ENCODE data around the gene ARL6IP1. TPM values are rescaled to one million over a fixed set of nuclear protein-coding genes. Genes with fewer than 3 reads are reported as not detected.

The ARL6IP1 gene
- total and polyA plus RNA-seq, 2 of the 13 experiments (the other 11 are each of a cell fraction or from before 2014, with no cell fraction given): 263 to 373 TPM

DNA sequence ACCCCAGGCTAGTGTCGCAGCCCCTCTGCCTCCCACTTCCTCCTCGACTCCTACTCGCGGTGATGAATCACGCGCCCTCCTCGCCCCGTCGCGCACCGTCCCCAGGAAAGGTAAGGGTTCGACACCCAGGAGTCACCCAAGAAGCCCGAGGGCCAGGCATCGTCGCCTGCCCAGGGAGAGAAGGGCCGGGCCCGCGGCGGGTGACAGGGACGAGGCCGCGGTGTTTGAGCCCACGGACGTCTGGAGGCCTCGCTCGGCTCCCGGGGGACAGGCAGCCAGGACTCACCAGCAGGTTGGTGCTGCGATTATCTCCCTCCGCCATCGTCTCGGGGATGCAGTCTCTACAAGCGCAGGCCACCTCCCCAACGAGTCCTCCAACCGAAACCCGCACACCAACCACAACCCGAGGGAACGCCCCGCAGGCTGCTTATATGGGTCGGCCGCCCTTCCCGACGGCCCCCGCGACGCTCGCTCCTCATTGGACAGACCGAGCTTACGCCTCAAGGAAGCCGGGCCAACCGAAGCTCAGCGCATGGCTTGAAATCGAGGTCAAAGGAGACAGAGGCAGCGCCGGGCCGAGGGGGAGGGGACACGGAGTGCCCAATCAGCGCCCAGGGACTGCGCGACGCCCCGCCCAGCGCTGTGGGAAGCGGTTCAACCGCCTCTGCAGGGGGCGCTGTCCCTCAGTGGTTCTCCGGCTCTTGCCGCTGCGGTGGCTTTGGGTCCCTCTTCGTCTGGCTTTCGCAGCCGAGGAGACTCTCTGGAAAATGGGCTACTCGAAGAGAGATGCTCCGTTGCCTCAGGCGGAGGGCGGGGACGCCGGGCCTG is at the start of gene ARL6IP1 (continued):
- TF ChIP-seq ZNF205 (CRISPR knock-in tag; IDR thresholded peaks at IDR 0.05): peak; percentile 94
- TF ChIP-seq ZNF562 (CRISPR knock-in tag; IDR thresholded peaks at IDR 0.05; ENCODE audit: borderline replicate concordance): no peak; the same call in 1 of the 2 replicates
- TF ChIP-seq ZFP62 (CRISPR knock-in tag; IDR thresholded peaks at IDR 0.05): 0 out of 2 replicates have a peak, but pooled peaks have one; percentile 80
- peak; percentile 76; the same call in 1 of the 2 replicates for TF ChIP-seq ZNF644 (CRISPR knock-in tag; IDR thresholded peaks at IDR 0.05; ENCODE audit: low read depth)
- peak; percentile 99 for TF ChIP-seq SNAPC2 (CRISPR knock-in tag; IDR thresholded peaks at IDR 0.05)
- TF ChIP-seq MAFK (conservative IDR thresholded peaks at IDR 0.05 in 1 of 2, IDR thresholded peaks at IDR 0.05 in 1 of 2; ENCODE audit: low read length in 2 of 2): peak in 1 of 2 experiments; percentile 47; a peak in 3 of 4 replicates
- peak; percentile 91 for TF ChIP-seq TBX2 (CRISPR knock-in tag; IDR thresholded peaks at IDR 0.05; ENCODE audit: borderline replicate concordance)
- peak; percentile 9; the same call in 1 of the 2 replicates for TF ChIP-seq ZSCAN22 (CRISPR knock-in tag; IDR thresholded peaks at IDR 0.05)
- TF ChIP-seq GMEB2 (CRISPR knock-in tag; IDR thresholded peaks at IDR 0.05; ENCODE audit: low read depth): peak; percentile 65; the same call in 1 of the 2 replicates
- no peak for TF ChIP-seq FOXO4 (CRISPR knock-in tag; conservative IDR thresholded peaks at IDR 0.05)
- peak; percentile 88 for TF ChIP-seq TEAD2 (CRISPR knock-in tag; IDR thresholded peaks at IDR 0.05)
- TF ChIP-seq AHR (CRISPR knock-in tag; IDR thresholded peaks at IDR 0.05): peak; percentile 98
- no peak for TF ChIP-seq ZNF382 (CRISPR knock-in tag; IDR thresholded peaks at IDR 0.05; ENCODE audit: borderline replicate concordance)
- peak; percentile 90 for TF ChIP-seq HMG20B (CRISPR knock-in tag; conservative IDR thresholded peaks at IDR 0.05)
- TF ChIP-seq, protein P1, sequence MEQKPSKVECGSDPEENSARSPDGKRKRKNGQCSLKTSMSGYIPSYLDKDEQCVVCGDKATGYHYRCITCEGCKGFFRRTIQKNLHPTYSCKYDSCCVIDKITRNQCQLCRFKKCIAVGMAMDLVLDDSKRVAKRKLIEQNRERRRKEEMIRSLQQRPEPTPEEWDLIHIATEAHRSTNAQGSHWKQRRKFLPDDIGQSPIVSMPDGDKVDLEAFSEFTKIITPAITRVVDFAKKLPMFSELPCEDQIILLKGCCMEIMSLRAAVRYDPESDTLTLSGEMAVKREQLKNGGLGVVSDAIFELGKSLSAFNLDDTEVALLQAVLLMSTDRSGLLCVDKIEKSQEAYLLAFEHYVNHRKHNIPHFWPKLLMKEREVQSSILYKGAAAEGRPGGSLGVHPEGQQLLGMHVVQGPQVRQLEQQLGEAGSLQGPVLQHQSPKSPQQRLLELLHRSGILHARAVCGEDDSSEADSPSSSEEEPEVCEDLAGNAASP (CRISPR knock-in tag; IDR thresholded peaks at IDR 0.05; ENCODE audit: borderline replicate concordance): peak; percentile 90
- TF ChIP-seq ZBED4 (CRISPR knock-in tag; IDR thresholded peaks at IDR 0.05; ENCODE audit: borderline replicate concordance): peak; percentile 92
- peak; percentile 97 for TF ChIP-seq HOXA5 (CRISPR knock-in tag; IDR thresholded peaks at IDR 0.05)
- peak; percentile 85; the same call in 1 of the 2 replicates for TF ChIP-seq FLYWCH1 (CRISPR knock-in tag; IDR thresholded peaks at IDR 0.05)
- peak; percentile 90 for TF ChIP-seq ZNF784 (CRISPR knock-in tag; IDR thresholded peaks at IDR 0.05; ENCODE audit: borderline replicate concordance)
- TF ChIP-seq ARNTL (CRISPR knock-in tag; IDR thresholded peaks at IDR 0.05): peak; percentile 88; the same call in 1 of the 2 replicates
